Spleen (tissue), 11 donors: ENCODE results near the gene CADPS2. TPM values are rescaled to one million over a fixed set of nuclear protein-coding genes. Genes with fewer than 3 reads are reported as not detected.

Experiments
- DNase-seq: peaks from one replicate; pipeline ENCODE4 v3.0.0-alpha.2; 2020
- H3K27ac ChIP-seq, 8 donors: fragments of 200-600 bp; sonication (generic) in 7 of 8; 1 replicate in 4 of 8; 2 replicates in 4 of 8; pipeline versions ENCODE4 v1.5.0 to v1.8.0; 2016 to 2021; ENCODE audit warnings: inconsistent platforms in 4 of 8, mild to moderate bottlenecking in 4 of 8, moderate library complexity in 1 of 8
- H3K27me3 ChIP-seq, 7 donors: fragments of 200-600 bp; sonication (generic) in 6 of 7; replicated peaks in 1 of 7; 1 replicate in 4 of 7; 2 replicates in 3 of 7; pipeline versions ENCODE4 v1.5.0 to v1.8.0; 2016 to 2021; ENCODE audit warnings: inconsistent platforms in 3 of 7, mild to moderate bottlenecking in 1 of 7
- H3K36me3 ChIP-seq, 6 donors: fragments of 200-600 bp; sonication (generic) in 5 of 6; 1 replicate in 4 of 6; 2 replicates in 2 of 6; pipeline versions ENCODE4 v1.5.0 to v1.8.0; 2016 to 2021; ENCODE audit warnings: inconsistent platforms in 2 of 6
- H3K4me1 ChIP-seq, 6 donors: fragments of 200-600 bp; sonication (generic) in 5 of 6; 1 replicate in 3 of 6; 2 replicates in 3 of 6; pipeline versions ENCODE4 v1.5.0 to v1.8.0; 2016 to 2021; ENCODE audit warnings: inconsistent platforms in 3 of 6
- H3K4me3 ChIP-seq, 8 donors: fragments of 200-600 bp; sonication (generic) in 7 of 8; 1 replicate in 4 of 8; 2 replicates in 4 of 8; pipeline versions ENCODE4 v1.5.0 to v1.8.0; 2016 to 2021; ENCODE audit warnings: inconsistent platforms in 4 of 8, mild to moderate bottlenecking in 4 of 8, moderate library complexity in 2 of 8
- H3K9me3 ChIP-seq, 8 donors: fragments of 200-600 bp; sonication (generic) in 7 of 8; 1 replicate in 4 of 8; 2 replicates in 4 of 8; pipeline versions ENCODE4 v1.5.0 to v1.8.0; 2016 to 2021; ENCODE audit warnings: inconsistent platforms in 4 of 8
- CTCF ChIP-seq, 11 experiments: fragments of 200-600 bp in 7 of 11; fragments of 450-650 bp in 4 of 11; sonication (generic) in 4 of 11; IDR thresholded peaks in 8 of 11; conservative IDR thresholded peaks in 3 of 11; 1 replicate in 7 of 11; 2 replicates in 4 of 11; pipeline versions ENCODE4 v1.4.0 to v1.8.0; 2016 to 2021; ENCODE audit warnings: antibody characterized with exemption in 11 of 11, inconsistent platforms in 4 of 11, mild to moderate bottlenecking in 1 of 11
- POLR2A ChIP-seq, 3 donors: fragments of 450-650 bp; IDR thresholded peaks; one replicate each; pipeline ENCODE4 v1.5.1; 2017; ENCODE audit warnings: antibody characterized with exemption in 3 of 3, mild to moderate bottlenecking in 1 of 3
- POLR2AphosphoS5 ChIP-seq, 3 donors: sonication (generic); formaldehyde crosslinking; IDR thresholded peaks; one replicate each; pipeline ENCODE4 v1.5.1; 2017; ENCODE audit warnings: antibody characterized with exemption in 3 of 3
- WGBS, 5 donors: extraction: QIAGEN DNeasy Blood & Tissue Kit in 3 of 5; methylation state at CpG; one replicate each; pipeline versions ENCODE4 v1.1.5 to v1.1.7; 2013 to 2018; 5-methylcytosine and 5-hydroxymethylcytosine counted together
- intact Hi-C: fragments of 100-400 bp; cut with DNase I; formaldehyde crosslinking; loops from one replicate; pipeline ENCODE4 v1.15.0; 2023; ENCODE audit warnings: low total_unique reads
- polyA plus RNA-seq, 3 donors: library from polyadenylated mRNA; stranded (reverse); fragments of 200-250 nt; gene quantifications; one replicate each; pipeline ENCODE4 v1.2.1, GENCODE V29; 2013
- total RNA-seq, 7 donors: library from RNA; depleted of rRNA in 3 of 7; stranded (reverse); fragments of >200 nt in 3 of 7; fragmentation: NEBNext Ultra II Directional in 4 of 7; extraction: Animal tissue kit (Norgen Biotek cat#: 25700) in 4 of 7; gene quantifications; one replicate each; pipeline versions ENCODE4 v1.1.0 to v1.2.1, GENCODE V29; 2016 to 2021
- donor health status: healthy with polysubstance abuse.
- donor health status: DM: no; HTN: no; CAD: no; lungs with moderate emphysema.
- donor health status: DM: no; HTN: no; CAD: no.
- donor health status: Bipolar disorder and iron deficiency.
- donor health status: healthy.
- donor health status: DM: no; HTN: no; CAD: no.
- donor health status: DM: yes; HTN: yes; CAD: no.

The CADPS2 gene
- total and polyA plus RNA-seq, 10 donors: 2.4 to 19.3 (median 11.7) TPM

DNA sequence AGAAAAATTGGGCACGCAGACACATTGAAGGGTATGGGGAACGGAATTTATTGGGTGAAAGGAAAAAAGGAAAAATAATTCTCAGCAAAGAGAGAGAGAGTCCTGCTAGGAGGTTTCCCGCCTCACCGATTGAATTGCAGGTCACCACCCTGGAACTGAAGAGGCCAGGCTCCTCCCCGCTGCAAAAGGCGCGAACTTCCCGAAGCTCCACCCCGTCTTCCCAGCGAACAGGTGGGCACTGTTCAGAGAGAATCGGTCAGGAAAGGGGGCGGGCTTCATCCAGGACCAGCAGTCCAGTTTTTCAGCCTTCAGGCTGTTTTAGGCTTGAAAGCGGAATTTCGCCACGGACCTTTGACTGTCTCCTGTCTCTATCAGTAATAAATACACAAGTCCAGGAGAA is 27.3 kb upstream of the CADPS2 start:
- H3K9me3 ChIP-seq: peaks cover 0 to 3% (median 0%) of the 10 kb centered on the region in 8 donors
- DNase-seq: no peak
- H3K27ac ChIP-seq: no peak overlapping the region
- H3K4me1 ChIP-seq: no peaks in the 10 kb centered on the region
- WGBS, 5 donors: 82 to 89% (median 88%) methylated on average over 15 of the region's 15 CpGs
- no peaks in the 10 kb centered on the region for H3K36me3 ChIP-seq
- no peak overlapping the region for H3K4me3 ChIP-seq
- intact Hi-C loops: no loop called here
- no peaks in the 10 kb centered on the region for H3K27me3 ChIP-seq
- no peak for TF ChIP-seq POLR2AphosphoS5 (IDR thresholded peaks at IDR 0.05)
- TF ChIP-seq POLR2A (IDR thresholded peaks at IDR 0.05): no peak
- TF ChIP-seq CTCF (IDR thresholded peaks at IDR 0.05 in 8 of 11, conservative IDR thresholded peaks at IDR 0.05 in 3 of 11): no peak

GRCh38 chr7:122902751-122903495 is 16.7 kb upstream of the CADPS2 start:
- Histone ChIP-seq H3K4me3 (no peak overlapping the region), H3K27me3 (no peaks in the 10 kb centered on the region), H3K36me3 (no peaks in the 10 kb centered on the region), H3K9me3 (no peaks in the 10 kb centered on the region), H3K4me1 (no peaks in the 10 kb centered on the region), H3K27ac (no peak overlapping the region)
- intact Hi-C loops: no loop called here
- 70 to 83% (median 78%) methylated on average over 5 of the region's 5 CpGs for WGBS, 5 donors
- no peak for DNase-seq
- no peak for TF ChIP-seq POLR2AphosphoS5 (IDR thresholded peaks at IDR 0.05)
- TF ChIP-seq POLR2A (IDR thresholded peaks at IDR 0.05): no peak
- TF ChIP-seq CTCF (IDR thresholded peaks at IDR 0.05 in 8 of 11, conservative IDR thresholded peaks at IDR 0.05 in 3 of 11): no peak

DNA sequence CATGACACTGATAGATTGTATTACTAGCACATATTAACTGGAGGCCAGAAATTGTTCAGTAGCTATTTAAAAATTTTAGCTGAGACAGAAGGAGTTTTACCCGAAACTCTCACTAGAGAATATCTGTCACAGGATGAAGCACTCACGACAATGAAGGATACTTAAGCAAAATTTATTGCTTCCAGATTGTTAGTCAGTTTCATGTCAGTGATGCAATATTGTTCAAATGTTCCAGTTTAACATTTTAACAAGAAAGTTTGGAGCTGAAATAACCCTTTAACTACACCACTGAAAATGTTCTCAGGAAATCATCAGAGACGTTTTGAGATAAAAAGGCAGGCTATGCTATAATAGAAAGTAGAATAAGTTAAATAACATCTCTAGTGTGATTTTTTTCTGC is 15.0 kb upstream of the CADPS2 start:
- no peak overlapping the region for H3K4me3 ChIP-seq

More for the DNA sequence above, 15.0 kb upstream of the CADPS2 start:
- Histone ChIP-seq H3K27ac (no peak overlapping the region), H3K27me3 (no peaks in the 10 kb centered on the region), H3K9me3 (no peaks in the 10 kb centered on the region), H3K36me3 (no peaks in the 10 kb centered on the region), H3K4me1 (no peaks in the 10 kb centered on the region)
- WGBS, 5 donors: 29 to 57% (median 48%) methylated on average over 3 of the region's 3 CpGs
- no peak for TF ChIP-seq POLR2A (IDR thresholded peaks at IDR 0.05)
- TF ChIP-seq POLR2AphosphoS5 (IDR thresholded peaks at IDR 0.05): no peak
- no peak for TF ChIP-seq CTCF (IDR thresholded peaks at IDR 0.05 in 8 of 11, conservative IDR thresholded peaks at IDR 0.05 in 3 of 11)
- no peak for DNase-seq
- intact Hi-C loops: no loop called here
